ENCODE data around the gene CHST8. TPM values are rescaled to one million over a fixed set of nuclear protein-coding genes. Genes with fewer than 3 reads are reported as not detected.

Gene CHST8
- total and polyA plus RNA-seq, 2 donors from 2014 or later: 0.28 TPM; not detected in 1

DNA sequence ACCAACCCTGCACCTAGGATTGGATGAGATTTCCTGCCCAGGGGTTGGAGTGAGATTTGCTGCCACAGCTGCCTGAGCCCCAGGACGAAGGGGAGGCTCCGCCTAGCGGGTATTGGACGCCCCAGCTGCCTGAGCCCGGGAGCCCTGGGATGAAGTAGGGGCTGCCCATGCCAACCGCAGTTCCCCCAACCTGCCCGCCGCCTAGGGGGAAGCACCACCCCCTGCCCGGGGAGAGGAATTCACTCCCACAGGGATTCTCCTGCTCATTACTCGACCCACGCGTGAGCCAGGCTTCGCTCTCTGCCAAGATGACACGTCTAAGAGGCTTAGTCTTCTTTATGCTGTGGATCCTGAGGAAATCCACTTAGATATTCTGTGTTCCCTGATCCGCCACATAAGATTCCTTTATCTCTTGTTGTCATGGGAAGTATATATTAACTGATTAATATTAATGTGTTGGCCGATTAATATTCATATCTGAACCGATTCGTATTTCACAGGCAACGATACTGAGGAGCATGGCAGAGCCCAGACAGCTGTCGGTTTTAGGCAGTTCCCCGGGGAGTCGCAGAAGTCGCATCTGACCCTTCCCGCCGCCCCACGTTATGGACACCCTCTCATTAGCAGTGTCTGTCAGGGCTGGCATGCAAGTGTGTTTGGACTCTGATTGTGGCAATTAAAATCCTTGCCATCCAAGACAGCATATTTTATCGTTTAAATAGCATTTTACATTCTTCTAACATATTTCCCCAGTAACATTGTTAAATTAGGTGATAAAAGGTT lies 130.5 kb downstream of the CHST8 start:
- Histone ChIP-seq H3K27ac (ENCODE audit: low read depth in 2 of 2, low read length in 2 of 2) (no peak overlapping the region), H3K9ac (ENCODE audit: low read length in 3 of 3) (no peak overlapping the region), H3K4me1 (ENCODE audit: control insufficient read depth in 2 of 3, insufficient read depth in 2 of 3, low read depth in 1 of 3, low read length in 3 of 3) (no peaks in the 10 kb centered on the region), H3K36me3 (ENCODE audit: control insufficient read depth in 2 of 3, insufficient read depth in 3 of 3, low read length in 3 of 3) (no peaks in the 10 kb centered on the region), H3K9me3 (ENCODE audit: control insufficient read depth in 2 of 3, insufficient read depth in 1 of 3, low read length in 3 of 3) (no peaks in the 10 kb centered on the region), H3K27me3 (ENCODE audit: control insufficient read depth, insufficient read depth, low read length) (no peaks in the 10 kb centered on the region), H3K4me3 (ENCODE audit: low read length in 3 of 3) (no peak overlapping the region)
- DNase-seq: no peak
- intact Hi-C loops (cut with DNase I): no loop called here
- no peak for TF ChIP-seq CTCF (IDR thresholded peaks at IDR 0.05; ENCODE audit: borderline replicate concordance, extremely low read depth, insufficient read depth)
- FAIRE-seq: no peak

GRCh38 chr19:33752945-33753344 lies 131.2 kb downstream of the CHST8 start:
- Histone ChIP-seq H3K36me3 (ENCODE audit: control insufficient read depth in 2 of 3, insufficient read depth in 3 of 3, low read length in 3 of 3) (no peaks in the 10 kb centered on the region), H3K4me3 (ENCODE audit: low read length in 3 of 3) (no peak overlapping the region), H3K27me3 (ENCODE audit: control insufficient read depth, insufficient read depth, low read length) (no peaks in the 10 kb centered on the region), H3K27ac (ENCODE audit: low read depth in 2 of 2, low read length in 2 of 2) (no peak overlapping the region), H3K4me1 (ENCODE audit: control insufficient read depth in 2 of 3, insufficient read depth in 2 of 3, low read depth in 1 of 3, low read length in 3 of 3) (no peaks in the 10 kb centered on the region), H3K9me3 (ENCODE audit: control insufficient read depth in 2 of 3, insufficient read depth in 1 of 3, low read length in 3 of 3) (no peaks in the 10 kb centered on the region), H3K9ac (ENCODE audit: low read length in 3 of 3) (no peak overlapping the region)
- intact Hi-C loops (cut with DNase I): no loop called here
- TF ChIP-seq CTCF (IDR thresholded peaks at IDR 0.05; ENCODE audit: borderline replicate concordance, extremely low read depth, insufficient read depth): no peak
- no peak for DNase-seq
- no peak for FAIRE-seq

DNA sequence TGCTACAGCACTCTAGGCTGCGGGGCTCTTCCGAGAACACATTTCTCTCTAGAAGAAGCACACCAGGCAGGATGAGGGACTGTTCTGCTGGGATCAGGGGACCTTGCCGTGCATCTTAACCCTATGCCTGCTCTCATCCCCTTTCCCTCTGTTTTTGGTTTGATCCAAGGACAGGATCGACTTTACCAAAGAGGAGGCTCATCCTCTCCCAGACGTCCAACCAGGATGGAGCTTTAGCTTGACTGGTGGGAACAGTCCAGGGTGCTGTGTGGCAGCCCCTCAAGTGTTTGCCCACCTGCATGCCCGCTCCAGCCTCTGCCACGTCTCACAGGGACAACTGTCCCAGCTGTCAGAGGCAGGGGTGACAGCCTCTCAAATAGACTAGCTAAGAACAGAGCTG lies 132.6 kb downstream of the CHST8 start:
- DNase-seq: no peak
- no peaks in the 10 kb centered on the region for H3K27me3 ChIP-seq (ENCODE audit: control insufficient read depth, insufficient read depth, low read length)
- H3K36me3 ChIP-seq (ENCODE audit: control insufficient read depth in 2 of 3, insufficient read depth in 3 of 3, low read length in 3 of 3): no peaks in the 10 kb centered on the region
- intact Hi-C loops (cut with DNase I): no loop called here
- H3K9me3 ChIP-seq (ENCODE audit: control insufficient read depth in 2 of 3, insufficient read depth in 1 of 3, low read length in 3 of 3): no peaks in the 10 kb centered on the region
- H3K27ac ChIP-seq (ENCODE audit: low read depth in 2 of 2, low read length in 2 of 2): no peak overlapping the region
- no peak for FAIRE-seq
- no peak for TF ChIP-seq CTCF (IDR thresholded peaks at IDR 0.05; ENCODE audit: borderline replicate concordance, extremely low read depth, insufficient read depth)
- H3K4me3 ChIP-seq (ENCODE audit: low read length in 3 of 3): no peak overlapping the region
- H3K9ac ChIP-seq (ENCODE audit: low read length in 3 of 3): no peak overlapping the region
- peaks cover 0 to 5% (median 0%) of the 10 kb centered on the region in 3 donors for H3K4me1 ChIP-seq (ENCODE audit: control insufficient read depth in 2 of 3, insufficient read depth in 2 of 3, low read depth in 1 of 3, low read length in 3 of 3)
